SU-DHL-6 (cell line): ENCODE results near the gene CLEC12A.

ENCODE experiments used
- H2AFZ ChIP-seq: fragments of 200-600 bp; sonication (generic); 2 replicates; pipeline ENCODE4 v1.6.1; 2014; ENCODE audit warnings: low read depth, mild to moderate bottlenecking, moderate library complexity, mixed read lengths, antibody characterized with exemption, low read length; ENCODE audit not compliant: severe bottlenecking
- H3F3A ChIP-seq: fragments of 200-600 bp; shearing (Covaris generic); 2 replicates; pipeline ENCODE4 v1.6.0; 2016; ENCODE audit warnings: antibody characterized with exemption, mild to moderate bottlenecking; ENCODE audit not compliant: insufficient read depth
- H3K27ac ChIP-seq: fragments of 200-600 bp; sonication (generic); 2 replicates; pipeline ENCODE4 v1.5.1; 2016; ENCODE audit warnings: low read depth, mild to moderate bottlenecking, low read length, moderate library complexity, mixed read lengths
- H3K27me3 ChIP-seq: fragments of 200-600 bp; sonication (generic), shearing (Covaris generic); 2 replicates; pipeline ENCODE4 v1.6.0; 2014; ENCODE audit warnings: mild to moderate bottlenecking, low read length
- H3K36me3 ChIP-seq: fragments of 200-600 bp; sonication (generic); 2 replicates; pipeline ENCODE4 v1.6.1; 2014; ENCODE audit warnings: mild to moderate bottlenecking, low read length, mixed read lengths
- H3K4me2 ChIP-seq: fragments of 300-600, 200-600 bp; shearing (Covaris generic), sonication (generic); 2 replicates; pipeline ENCODE4 v1.6.0; 2014; ENCODE audit warnings: low read length, low read depth, mild to moderate bottlenecking; ENCODE audit not compliant: poor library complexity, severe bottlenecking
- H3K4me3 ChIP-seq: fragments of 200-600 bp; sonication (generic); 2 replicates; pipeline ENCODE4 v1.5.1; 2014; ENCODE audit warnings: antibody characterized with exemption, low read length, mild to moderate bottlenecking, mixed read lengths; ENCODE audit not compliant: insufficient read depth, poor library complexity, severe bottlenecking
- H3K79me2 ChIP-seq: fragments of 200-600 bp; sonication (generic); 2 replicates; pipeline ENCODE4 v1.6.1; 2014; ENCODE audit warnings: mild to moderate bottlenecking, low read length, moderate library complexity; ENCODE audit not compliant: insufficient read depth
- H3K9ac ChIP-seq: fragments of 200-600 bp; sonication (generic); 2 replicates; pipeline ENCODE4 v1.7.0; 2014; ENCODE audit warnings: mild to moderate bottlenecking, low read length
- H3K9me2 ChIP-seq: fragments of 200-600 bp; sonication (generic); replicated peaks from 2 replicates; pipeline ENCODE4 v1.6.1; 2014; ENCODE audit warnings: low read length; ENCODE audit not compliant: insufficient read depth
- H3K9me3 ChIP-seq: fragments of 200-600 bp; sonication (generic); 2 replicates; pipeline ENCODE4 v1.6.1; 2014; ENCODE audit warnings: low read length, mixed read lengths; ENCODE audit not compliant: insufficient read depth
- H4K20me1 ChIP-seq: fragments of 200-600 bp; sonication (generic); 2 replicates; pipeline ENCODE4 v1.6.1; 2014; ENCODE audit warnings: low read depth, mild to moderate bottlenecking, antibody characterized with exemption, low read length, moderate library complexity, mixed read lengths
- CTCF ChIP-seq: fragments of 200-600 bp; sonication (generic); IDR thresholded peaks from one replicate; pipeline ENCODE4 v1.5.1; 2017; ENCODE audit warnings: antibody characterized with exemption, mild to moderate bottlenecking, low read length, moderate library complexity; ENCODE audit not compliant: insufficient read depth, poor library complexity, severe bottlenecking
- EZH2phosphoT487 ChIP-seq: fragments of 200-600 bp; sonication (generic), shearing (Covaris generic); conservative IDR thresholded peaks from 2 replicates; pipeline ENCODE4 v1.6.1; 2018; ENCODE audit warnings: mild to moderate bottlenecking, antibody characterized with exemption, low read length, moderate library complexity, mixed read lengths

The CLEC12A gene

GRCh38 chr12:9935026-9935425 is 36.2 kb upstream of the CLEC12A start:
- TF ChIP-seq CTCF (no peak), EZH2phosphoT487 (no peak)

GRCh38 chr12:9936591-9936990 is 34.6 kb upstream of the CLEC12A start:
- H3K4me3 ChIP-seq, result no peak overlapping the region
- no peaks in the 10 kb centered on the region for H3K9me2 ChIP-seq
- no peak for TF ChIP-seq EZH2phosphoT487
- no peak for TF ChIP-seq CTCF
- H3F3A ChIP-seq, result no peaks in the 10 kb centered on the region
- H3K36me3 ChIP-seq, result no peaks in the 10 kb centered on the region
- H3K9ac ChIP-seq, result no peak overlapping the region
- H3K27ac ChIP-seq, result no peak overlapping the region
- no peaks in the 10 kb centered on the region for H3K79me2 ChIP-seq
- no peaks in the 10 kb centered on the region for H3K27me3 ChIP-seq
- no peak overlapping the region for H3K4me2 ChIP-seq
- no peaks in the 10 kb centered on the region for H3K9me3 ChIP-seq
- H4K20me1 ChIP-seq, result no peaks in the 10 kb centered on the region
- no peak overlapping the region for H2AFZ ChIP-seq

More at GRCh38 chr12:9935026-9935425, 36.2 kb upstream of the CLEC12A start:
- no peaks in the 10 kb centered on the region for H3K36me3 ChIP-seq
- no peaks in the 10 kb centered on the region for H3K9me2 ChIP-seq
- H3F3A ChIP-seq, result no peaks in the 10 kb centered on the region
- H3K27me3 ChIP-seq, result no peaks in the 10 kb centered on the region
- H3K9ac ChIP-seq, result no peak overlapping the region
- no peaks in the 10 kb centered on the region for H3K79me2 ChIP-seq
- H4K20me1 ChIP-seq, result no peaks in the 10 kb centered on the region
- H3K4me3 ChIP-seq, result no peak overlapping the region
- H3K9me3 ChIP-seq, result no peaks in the 10 kb centered on the region
- no peak overlapping the region for H3K27ac ChIP-seq
- no peak overlapping the region for H2AFZ ChIP-seq
- H3K4me2 ChIP-seq, result no peak overlapping the region

- H3F3A ChIP-seq, result no peaks in the 10 kb centered on the region
- no peaks in the 10 kb centered on the region for H3K9me3 ChIP-seq
- H3K79me2 ChIP-seq, result no peaks in the 10 kb centered on the region
- no peaks in the 10 kb centered on the region for H3K27me3 ChIP-seq
- TF ChIP-seq CTCF, result no peak
- no peak for TF ChIP-seq EZH2phosphoT487
- H4K20me1 ChIP-seq, result no peaks in the 10 kb centered on the region
- H3K36me3 ChIP-seq, result no peaks in the 10 kb centered on the region
- no peak overlapping the region for H3K9ac ChIP-seq
- H3K9me2 ChIP-seq, result no peaks in the 10 kb centered on the region
- no peak overlapping the region for H3K27ac ChIP-seq
- no peak overlapping the region for H3K4me2 ChIP-seq
- no peak overlapping the region for H3K4me3 ChIP-seq
- no peak overlapping the region for H2AFZ ChIP-seq
Observed at GRCh38 chr12:9940375-9940774, 30.8 kb upstream of the CLEC12A start.
